Measurements from ENCODE around the gene PSMB10.

GRCh38 chr16:67948015-67948414, 11.4 kb upstream of the PSMB10 start:
- no peak for TF ChIP-seq CTCF (IDR thresholded peaks at IDR 0.05)
- TF ChIP-seq EP300 (IDR thresholded peaks at IDR 0.05), result no peak
- TF ChIP-seq POLR2A (IDR thresholded peaks at IDR 0.05), result no peak
